Gastroesophageal sphincter (tissue), 3 donors: ENCODE results near the gene RAF1.
A peak's percentile ranks its signal among the peaks of the same experiment; 100 is the strongest.

Experiments used
- CTCF ChIP-seq, 4 experiments: fragments of 200-600 bp in 2 of 4; fragments of 450-650 bp in 2 of 4; sonication (generic) in 1 of 4; IDR thresholded peaks; one replicate each; pipeline ENCODE4 v1.5.1; 2017 to 2019; ENCODE audit warnings: antibody characterized with exemption in 4 of 4, mild to moderate bottlenecking in 2 of 4, moderate library complexity in 2 of 4
- EP300 ChIP-seq: sonication (generic); formaldehyde crosslinking; IDR thresholded peaks from one replicate; pipeline ENCODE4 v1.6.1; 2017; ENCODE audit warnings: antibody characterized with exemption, mild to moderate bottlenecking
- POLR2A ChIP-seq, 2 donors: fragments of 450-650 bp; IDR thresholded peaks; one replicate each; pipeline ENCODE4 v1.6.1; 2017; ENCODE audit warnings: antibody characterized with exemption in 2 of 2, mild to moderate bottlenecking in 2 of 2, moderate library complexity in 1 of 2
- POLR2AphosphoS5 ChIP-seq: sonication (generic); formaldehyde crosslinking; IDR thresholded peaks from one replicate; pipeline ENCODE4 v1.6.1; 2017; ENCODE audit warnings: antibody characterized with exemption

DNA sequence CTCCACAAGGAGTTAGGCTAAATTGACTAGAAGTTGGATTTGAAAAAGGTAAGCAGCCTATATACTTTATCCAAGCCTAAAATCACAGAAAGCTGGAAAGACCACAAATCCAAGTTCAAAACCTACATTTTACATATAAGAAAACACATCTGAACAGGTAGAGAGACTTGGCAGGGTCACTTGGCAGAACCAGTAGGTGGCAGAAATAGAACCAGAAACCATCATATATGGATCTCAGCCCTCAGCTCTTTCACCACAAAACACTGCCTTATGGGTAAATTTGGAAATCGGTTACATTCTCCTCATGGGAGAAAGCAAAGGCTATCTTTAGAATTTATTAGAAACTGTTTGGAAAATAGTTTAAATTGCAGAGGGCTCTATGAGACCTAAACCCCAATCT lies 62.8 kb downstream of the RAF1 start:
- TF ChIP-seq CTCF (IDR thresholded peaks at IDR 0.05) (peak in 1 of 4 experiments; percentile 32), EP300 (no peak), POLR2AphosphoS5 (no peak), POLR2A (IDR thresholded peaks at IDR 0.05) (no peak)
